Stimulated activated naive CD4-positive, alpha-beta T cell treated with Interleukin-2 at 50 U/mL for 16 hours (primary cell): ENCODE measurements around the gene PCBD1.
A peak's percentile ranks its signal among the peaks of the same experiment; 100 is the strongest.

ENCODE experiments used
- DNase-seq: peaks from one replicate; lab custom pipeline; 2025; lab: John Stamatoyannopoulos, UW

Gene PCBD1

GRCh38 chr10:70917226-70917625 lies 28.9 kb upstream of the PCBD1 start:
- DNase-seq, result no peak

GRCh38 chr10:70916241-70916640 lies 27.9 kb upstream of the PCBD1 start:
- no peak for DNase-seq

GRCh38 chr10:70915806-70916205 lies 27.4 kb upstream of the PCBD1 start:
- DNase-seq, result no peak

- no peak for DNase-seq
Measured at GRCh38 chr10:70915206-70915605, 26.8 kb upstream of the PCBD1 start.

GRCh38 chr10:70914316-70914864 lies 26.0 kb upstream of the PCBD1 start:
- no peak for DNase-seq

- no peak for DNase-seq
Measured at GRCh38 chr10:70913893-70914240, 25.5 kb upstream of the PCBD1 start.

GRCh38 chr10:70913191-70913892 lies 25.0 kb upstream of the PCBD1 start:
- DNase-seq, result no peak

GRCh38 chr10:70912556-70912955 lies 24.2 kb upstream of the PCBD1 start:
- DNase-seq, result no peak

GRCh38 chr10:70911386-70911785 lies 23.0 kb upstream of the PCBD1 start:
- DNase-seq, result no peak

- no peak for DNase-seq
Measured at GRCh38 chr10:70910486-70911341, 22.3 kb upstream of the PCBD1 start.

- no peak for DNase-seq
Measured at GRCh38 chr10:70909326-70909935, 21.1 kb upstream of the PCBD1 start.

GRCh38 chr10:70908406-70909296 lies 20.3 kb upstream of the PCBD1 start:
- no peak for DNase-seq

- no peak for DNase-seq
Measured at GRCh38 chr10:70907637-70908405, 19.5 kb upstream of the PCBD1 start.

GRCh38 chr10:70906953-70907636 lies 18.7 kb upstream of the PCBD1 start:
- no peak for DNase-seq

- DNase-seq, result no peak
Measured at GRCh38 chr10:70906031-70906783, 17.8 kb upstream of the PCBD1 start.

GRCh38 chr10:70905071-70906021 lies 17.0 kb upstream of the PCBD1 start:
- no peak for DNase-seq

GRCh38 chr10:70903262-70903921 lies 15.0 kb upstream of the PCBD1 start:
- DNase-seq, result peak; percentile 6
